NCI-H1417 (cell line): ENCODE data around the gene CENPN.
A peak's percentile ranks its signal among the peaks of the same experiment; 100 is the strongest.

Source experiments
- DNase-seq, 3 experiments: peaks; one replicate each; lab custom pipeline; 2025; lab: John Stamatoyannopoulos, UW

Gene CENPN

GRCh38 chr16:80991792-80992430 is 15.1 kb upstream of the CENPN start:
- DNase-seq: no peak

DNA sequence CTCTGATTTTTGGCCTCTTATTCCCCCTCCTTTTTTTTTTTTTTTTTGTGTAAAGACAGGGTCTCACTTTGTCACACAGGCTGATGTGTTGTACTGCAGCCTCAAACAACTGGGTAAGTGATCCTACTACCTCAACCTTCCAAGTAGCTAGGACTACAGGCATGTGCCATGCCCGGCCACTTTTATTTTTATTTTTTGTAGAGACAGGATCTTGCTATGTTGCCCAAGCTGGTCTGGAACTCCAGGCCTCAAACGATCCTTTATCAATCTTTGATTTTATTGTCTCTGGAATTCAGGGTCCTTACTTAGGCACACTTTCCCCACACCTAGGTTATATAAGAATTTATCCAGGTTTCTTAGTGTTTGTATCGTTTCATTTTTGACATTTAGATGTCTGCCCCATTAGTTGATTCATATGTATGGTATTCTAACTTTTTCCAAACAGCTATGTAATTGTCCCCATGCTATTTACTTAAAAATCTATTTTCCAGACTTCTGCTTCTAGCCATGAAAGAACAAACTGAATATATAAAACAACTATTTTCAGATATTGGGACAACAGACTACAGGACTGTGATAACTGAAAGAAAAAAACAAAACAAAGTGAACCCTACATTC is 14.2 kb upstream of the CENPN start:
- DNase-seq: no peak

DNA sequence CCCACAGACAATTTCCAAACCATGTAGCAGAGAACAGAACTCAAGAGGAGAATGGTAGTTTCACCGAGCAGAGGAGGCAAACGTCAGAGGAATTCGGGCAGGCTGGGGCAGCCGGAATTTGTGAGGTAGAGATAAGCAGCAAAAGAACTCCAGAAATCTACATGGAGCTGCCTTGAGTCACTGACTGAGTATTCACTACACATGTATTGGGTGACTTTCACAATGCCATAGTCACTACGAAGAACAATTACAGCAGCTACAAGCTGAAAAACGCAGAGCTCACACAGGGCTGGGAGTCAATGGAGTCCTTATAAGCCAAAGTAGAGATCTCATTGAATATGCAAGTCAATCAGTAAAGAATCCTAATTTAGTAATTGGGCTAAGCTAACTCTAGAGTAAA is 13.7 kb upstream of the CENPN start:
- no peak for DNase-seq

DNA sequence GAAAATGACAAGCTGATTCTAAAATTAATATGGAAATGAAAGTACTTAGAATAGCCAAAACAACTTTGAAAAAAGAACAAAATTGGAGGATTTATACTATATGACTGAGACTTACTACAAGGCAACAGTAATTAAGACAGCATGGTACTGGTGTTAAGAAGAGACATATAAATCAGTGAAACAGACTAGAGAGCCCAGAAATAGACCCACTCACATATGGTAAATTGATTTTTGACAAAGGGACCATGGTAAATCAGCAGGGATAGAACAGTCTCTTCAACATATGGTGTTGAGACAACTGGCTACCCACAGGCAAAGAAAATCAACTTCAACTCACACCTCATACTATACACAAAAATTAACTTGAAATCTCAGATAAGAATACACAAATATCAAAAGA is 13.2 kb upstream of the CENPN start:
- peak in 1 of 3 experiments; percentile 18 for DNase-seq

GRCh38 chr16:80994451-80994850 is 12.6 kb upstream of the CENPN start:
- DNase-seq: no peak

- DNase-seq: peak in 2 of 3 experiments; percentile 8 to 80
Measured at GRCh38 chr16:80996688-80997138, 10.3 kb upstream of the CENPN start.

- no peak for DNase-seq
Measured at GRCh38 chr16:80997139-80997798, 9.7 kb upstream of the CENPN start.

DNA sequence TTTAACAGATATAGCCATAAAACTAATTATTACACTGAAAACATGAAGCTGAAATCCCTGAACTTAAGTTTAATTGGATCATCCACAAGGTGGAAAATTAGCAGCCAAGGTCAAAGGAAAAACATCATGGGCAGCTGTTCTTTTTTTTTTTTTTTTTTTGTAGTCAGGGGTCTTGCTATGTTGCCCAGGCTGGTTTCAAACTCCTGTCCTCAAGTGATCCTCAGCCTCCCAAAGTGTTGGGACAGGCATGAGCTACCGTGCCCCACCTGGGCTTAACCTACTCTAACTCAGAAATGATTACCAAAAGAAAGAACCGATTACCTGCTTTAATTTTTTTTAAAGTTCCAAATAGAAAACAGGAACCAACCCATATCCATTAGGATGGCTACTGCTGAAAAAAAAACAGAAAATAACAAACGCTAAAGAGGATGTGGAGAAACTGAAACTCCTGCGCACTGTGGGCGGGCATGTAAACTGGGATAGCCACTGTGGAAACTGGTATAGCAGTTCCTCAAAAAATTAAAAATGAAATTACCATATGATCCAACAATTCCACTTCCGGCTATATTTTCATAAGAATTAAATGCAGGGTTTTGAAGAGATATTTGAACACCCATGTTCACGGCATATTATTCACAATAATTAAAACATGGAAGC is 8.9 kb upstream of the CENPN start:
- no peak for DNase-seq

DNA sequence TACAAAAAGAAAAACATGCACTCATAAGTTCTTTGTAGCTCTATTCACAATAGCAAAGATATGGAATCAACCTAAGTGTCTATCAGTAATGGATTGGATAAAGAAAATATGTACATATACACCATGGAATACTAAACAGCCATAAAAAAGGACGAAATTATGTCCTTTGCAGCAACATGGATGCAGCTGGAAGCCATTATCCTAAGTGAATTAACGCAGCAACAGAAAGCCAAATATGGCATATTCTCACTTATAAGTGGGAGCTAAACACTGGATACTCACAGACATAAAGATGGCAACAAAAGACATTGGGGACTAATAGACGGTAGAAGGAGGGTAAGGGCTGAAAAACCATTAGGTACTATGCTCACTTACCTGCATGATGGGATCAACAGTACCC is 6.1 kb upstream of the CENPN start:
- DNase-seq: no peak

- no peak for DNase-seq
Measured at GRCh38 chr16:81001330-81001729, 5.7 kb upstream of the CENPN start.

DNA sequence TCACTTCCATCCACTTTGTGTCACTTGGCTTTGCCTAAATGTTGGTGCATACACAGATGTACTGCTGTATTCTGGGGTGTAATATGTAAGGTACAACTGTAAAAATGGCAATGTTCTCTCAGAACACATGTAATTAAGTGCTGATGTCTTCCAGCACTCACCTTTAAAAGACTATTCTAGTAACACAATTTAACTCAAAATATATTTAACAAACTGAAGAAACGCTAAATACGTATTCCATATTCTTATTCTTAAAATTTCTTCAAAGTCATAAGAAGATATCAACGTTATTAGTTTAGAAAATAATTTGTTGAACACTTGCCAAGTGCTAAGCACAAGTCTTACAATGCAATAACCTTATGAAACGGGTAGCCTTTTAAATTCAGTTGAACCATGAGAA is 4.0 kb upstream of the CENPN start:
- DNase-seq: no peak

DNA sequence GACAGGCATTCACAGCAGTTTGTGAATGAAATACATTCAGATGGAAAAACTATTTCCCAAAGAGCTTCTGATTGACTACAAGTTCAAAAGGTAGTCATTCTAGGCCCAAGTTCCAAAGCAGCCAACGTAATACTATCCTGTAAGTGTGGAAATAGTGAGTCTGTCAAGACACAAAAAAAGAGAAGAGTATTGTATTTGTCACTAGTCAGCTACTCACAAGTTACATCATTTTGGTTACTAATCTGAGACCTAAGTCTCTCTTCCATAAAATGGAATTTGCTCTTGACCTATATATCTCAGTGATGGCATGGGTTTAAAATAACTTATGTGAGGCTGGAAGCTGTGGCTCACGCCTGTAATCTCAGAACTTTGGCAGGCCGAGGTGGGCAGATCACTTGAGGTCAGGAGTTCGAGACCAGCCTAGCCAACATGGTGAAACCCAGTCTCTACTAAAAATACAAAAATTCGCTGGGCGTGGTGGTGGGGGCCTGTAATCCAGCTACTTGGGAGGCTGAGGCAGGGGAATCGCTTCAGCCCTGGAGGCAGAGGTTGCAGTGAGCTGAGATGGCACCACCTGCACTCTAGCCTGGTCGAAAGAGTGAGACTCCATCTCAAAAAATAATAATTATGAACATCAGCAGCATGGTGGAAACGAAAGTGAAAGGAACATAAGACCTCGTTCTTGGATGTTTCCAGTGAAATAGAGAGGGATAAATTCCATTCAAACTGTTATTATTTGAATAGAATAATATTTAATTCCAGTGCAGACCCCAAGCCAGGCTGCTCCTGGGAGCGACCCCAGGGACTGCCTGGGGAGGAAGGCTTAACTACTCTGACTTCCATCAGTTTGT is 3.2 kb upstream of the CENPN start:
- no peak for DNase-seq

DNA sequence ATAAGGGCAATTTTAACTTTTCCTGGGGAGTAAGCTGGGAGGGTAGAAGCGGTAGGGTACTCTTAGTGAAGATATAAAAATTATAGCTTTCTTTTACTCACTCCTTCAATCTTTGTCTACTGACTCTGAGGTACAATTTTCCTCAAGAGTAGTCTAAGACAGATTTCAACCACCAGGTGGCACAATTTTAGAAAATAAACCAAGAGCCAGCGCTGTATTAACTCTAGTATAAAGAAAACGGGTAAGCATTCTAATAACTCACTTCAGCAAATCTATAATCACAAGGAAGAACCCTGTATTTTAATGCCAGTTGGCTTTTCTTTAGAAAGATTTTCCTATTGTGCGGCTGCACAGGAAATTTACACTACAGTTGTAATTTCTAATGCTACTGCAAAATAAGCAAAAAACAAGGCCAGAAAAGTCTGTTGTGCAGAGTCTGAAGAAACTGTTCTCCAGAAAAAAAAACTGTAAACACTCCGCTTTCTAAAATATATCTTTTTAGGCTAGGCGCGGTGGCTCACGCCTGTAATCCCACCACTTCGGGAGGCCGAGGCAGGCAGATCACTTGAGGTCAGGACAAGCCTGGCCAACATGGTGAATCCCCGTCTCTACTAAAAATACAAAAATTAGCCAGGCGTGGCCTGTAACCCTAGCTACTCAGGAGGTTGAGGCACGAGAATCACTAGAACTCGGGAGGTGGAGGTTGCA is 2.2 kb upstream of the CENPN start:
- DNase-seq: peak; percentile 23 to 69 (median 59)

DNA sequence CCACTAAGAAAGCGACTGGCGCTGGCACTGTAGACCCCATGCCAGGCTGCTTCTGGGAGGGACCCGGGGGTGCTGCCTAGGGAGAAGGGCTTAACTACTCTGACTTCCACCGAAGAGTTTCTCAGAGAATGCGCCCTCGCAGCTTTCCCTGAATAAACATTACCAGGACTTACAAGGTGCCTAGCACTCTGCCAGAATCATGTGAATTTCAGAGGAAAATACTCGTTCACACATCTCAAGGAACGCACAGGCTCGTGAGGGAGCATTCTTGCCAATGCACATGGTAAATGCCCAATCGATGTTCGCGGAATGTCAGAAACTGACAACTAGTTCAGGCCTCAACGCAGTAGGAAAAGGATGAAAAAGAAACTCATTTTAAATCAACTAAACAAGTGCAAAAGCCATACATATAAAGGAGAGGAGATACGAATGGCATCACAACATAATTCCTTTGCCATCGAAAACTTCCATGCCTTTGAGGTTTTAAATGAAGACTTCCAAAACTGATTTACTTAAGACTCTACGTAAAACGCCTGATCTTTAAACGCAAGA is 1.3 kb upstream of the CENPN start:
- DNase-seq: peak in 1 of 3 experiments; percentile 30

GRCh38 chr16:81006211-81006812 is 702 bp upstream of the CENPN start:
- peak in 2 of 3 experiments; percentile 7 to 81 for DNase-seq

GRCh38 chr16:81008505-81008789 is 1.4 kb downstream of the CENPN start:
- DNase-seq: no peak

- no peak for DNase-seq
Measured at GRCh38 chr16:81012974-81013373, 6.0 kb downstream of the CENPN start.

GRCh38 chr16:81014672-81015071 is 7.7 kb downstream of the CENPN start:
- DNase-seq: no peak

DNA sequence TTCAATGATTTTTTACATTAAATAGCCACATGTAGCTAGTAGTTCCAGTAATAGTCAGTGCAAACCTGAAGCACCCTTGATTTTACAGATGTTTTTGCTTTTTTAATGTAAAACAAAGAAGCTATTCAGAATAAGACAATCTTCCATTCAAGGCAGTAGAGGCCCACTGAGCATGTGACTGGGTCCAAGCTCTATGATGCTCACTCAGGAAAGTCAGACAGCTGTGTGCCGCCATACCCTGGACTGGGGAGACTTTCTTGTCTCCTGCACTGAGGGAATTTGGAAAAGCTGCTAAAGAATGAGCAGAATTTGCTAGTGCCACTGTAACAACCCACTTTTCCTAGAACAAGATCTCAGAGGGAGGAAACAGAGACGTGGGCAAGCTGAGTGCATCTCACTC is 11.5 kb downstream of the CENPN start:
- DNase-seq: no peak

DNA sequence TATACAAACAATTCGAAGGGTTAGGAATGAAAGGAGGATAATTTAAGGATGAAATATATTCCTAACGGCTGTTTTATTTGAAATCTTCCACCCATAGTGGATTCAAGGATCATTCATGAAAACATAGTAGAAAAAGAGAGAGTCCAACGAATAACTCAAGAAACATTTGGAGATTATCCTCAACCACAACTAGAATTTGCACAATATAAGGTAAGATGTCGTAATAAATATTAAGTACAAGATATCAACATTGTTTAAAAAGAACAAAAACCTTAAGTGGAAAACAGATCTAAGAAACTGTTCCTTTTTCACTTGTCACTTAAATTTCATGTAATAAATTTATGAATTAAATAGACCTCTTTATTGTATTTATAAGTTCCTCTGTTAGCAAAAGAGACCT is 19.4 kb downstream of the CENPN start:
- DNase-seq: no peak
